HepG2 (cell line): ENCODE measurements around the gene H2AZ1. TPM values are rescaled to one million over a fixed set of nuclear protein-coding genes. Genes with fewer than 3 reads are reported as not detected.

ENCODE experiments used
- AGO1 ChIP-seq: fragments of 200-400 bp; formaldehyde crosslinking; IDR thresholded peaks from 2 replicates; pipeline ENCODE4 v1.6.1; 2017; ENCODE audit warnings: mild to moderate bottlenecking, low read depth, low read length, moderate library complexity; ENCODE audit not compliant: poor library complexity, severe bottlenecking
- ARNT2 ChIP-seq: sonication (generic); formaldehyde crosslinking; IDR thresholded peaks from 2 replicates; pipeline ENCODE4 v1.8.0; 2022; ENCODE audit warnings: mild to moderate bottlenecking, low read depth, missing genetic modification reagents, moderate library complexity
- CCDC6 ChIP-seq: sonication (generic); formaldehyde crosslinking; IDR thresholded peaks from 2 replicates; pipeline ENCODE4 v1.8.1; 2022; ENCODE audit warnings: mild to moderate bottlenecking, missing genetic modification reagents, moderate library complexity
- FLYWCH1 ChIP-seq: sonication (generic); formaldehyde crosslinking; IDR thresholded peaks from 2 replicates; pipeline ENCODE4 v1.8.1; 2023; ENCODE audit warnings: mild to moderate bottlenecking, missing genetic modification reagents
- GLI4 ChIP-seq: sonication (generic); formaldehyde crosslinking; IDR thresholded peaks from 2 replicates; pipeline ENCODE4 v1.5.1; 2020; ENCODE audit warnings: missing genetic modification reagents, mild to moderate bottlenecking, moderate library complexity, borderline replicate concordance
- HCFC1 ChIP-seq: fragments of 150-350 bp; IDR thresholded peaks from 2 replicates; pipeline ENCODE4 v1.6.1; 2014; ENCODE audit warnings: low read depth, low read length
- MATR3 ChIP-seq: sonication (generic); formaldehyde crosslinking; IDR thresholded peaks from 2 replicates; pipeline ENCODE4 v1.4.0; 2020; ENCODE audit warnings: missing genetic modification reagents
- MED1 ChIP-seq: sonication (generic); formaldehyde crosslinking; IDR thresholded peaks from 2 replicates; pipeline ENCODE4 v1.4.0; 2020; ENCODE audit warnings: missing genetic modification reagents
- MLLT10 ChIP-seq: sonication (generic); formaldehyde crosslinking; IDR thresholded peaks from 2 replicates; pipeline ENCODE4 v1.4.0; 2020; ENCODE audit warnings: missing genetic modification reagents
- NBN ChIP-seq: fragments of 450-650 bp; conservative IDR thresholded peaks from 2 replicates; pipeline ENCODE4 v1.6.1; 2017
- NFKB2 ChIP-seq: sonication (generic); formaldehyde crosslinking; IDR thresholded peaks from 2 replicates; pipeline ENCODE4 v1.4.0; 2020; ENCODE audit warnings: missing genetic modification reagents, borderline replicate concordance
- PBX3 ChIP-seq: sonication (generic); formaldehyde crosslinking; IDR thresholded peaks from 2 replicates; pipeline ENCODE4 v1.8.1; 2023; ENCODE audit warnings: missing genetic modification reagents, inconsistent platforms, borderline replicate concordance
- THRA ChIP-seq: sonication (generic); formaldehyde crosslinking; IDR thresholded peaks from 2 replicates; pipeline ENCODE4 v1.4.0; 2020; ENCODE audit warnings: missing genetic modification reagents, borderline replicate concordance
- ZBTB33 ChIP-seq: sonication (generic); formaldehyde crosslinking; IDR thresholded peaks from 2 replicates; pipeline ENCODE4 v1.4.0; 2020; ENCODE audit warnings: missing genetic modification reagents
- ZBTB49 ChIP-seq: sonication (generic); formaldehyde crosslinking; IDR thresholded peaks from 2 replicates; pipeline ENCODE4 v1.4.0; 2020; ENCODE audit warnings: missing genetic modification reagents, borderline replicate concordance
- ZMYM2 ChIP-seq: sonication (generic); formaldehyde crosslinking; IDR thresholded peaks from 2 replicates; pipeline ENCODE4 v1.8.0; 2022; ENCODE audit warnings: mild to moderate bottlenecking, missing genetic modification reagents
- ZNF274 ChIP-seq: sonication (generic); formaldehyde crosslinking; IDR thresholded peaks from 2 replicates; pipeline ENCODE4 v1.5.1; 2020; ENCODE audit warnings: mild to moderate bottlenecking, missing genetic modification reagents
- ZNF510 ChIP-seq: sonication (generic); formaldehyde crosslinking; IDR thresholded peaks from 2 replicates; pipeline ENCODE4 v1.4.0; 2020; ENCODE audit warnings: low read depth, mild to moderate bottlenecking, missing genetic modification reagents
- ZNF670 ChIP-seq: sonication (generic); formaldehyde crosslinking; IDR thresholded peaks from 2 replicates; pipeline ENCODE4 v1.8.0; 2022; ENCODE audit warnings: mild to moderate bottlenecking, missing genetic modification reagents, borderline replicate concordance
- ZNF703 ChIP-seq: sonication (generic); formaldehyde crosslinking; IDR thresholded peaks from 2 replicates; pipeline ENCODE4 v1.5.1; 2020; ENCODE audit warnings: missing genetic modification reagents, mild to moderate bottlenecking, moderate library complexity, borderline replicate concordance
- ZNF737 ChIP-seq: sonication (generic); formaldehyde crosslinking; IDR thresholded peaks from 2 replicates; pipeline ENCODE4 v1.5.0; 2020; ENCODE audit warnings: missing genetic modification reagents, mild to moderate bottlenecking, borderline replicate concordance
- ZNF841 ChIP-seq: sonication (generic); formaldehyde crosslinking; IDR thresholded peaks from 2 replicates; pipeline ENCODE4 v1.8.1; 2023; ENCODE audit warnings: missing genetic modification reagents, borderline replicate concordance
- ZZZ3 ChIP-seq: sonication (generic); formaldehyde crosslinking; IDR thresholded peaks from 2 replicates; pipeline ENCODE4 v1.4.0; 2020; ENCODE audit warnings: missing genetic modification reagents, mild to moderate bottlenecking, borderline replicate concordance
- polyA plus RNA-seq, 8 experiments: library from polyadenylated mRNA; depleted of rRNA in 3 of 8; stranded (reverse) in 7 of 8; unstranded in 1 of 8; fragments of >200 nt; fragmentation: Illumina TruSeq in 4 of 8; extraction: Trizol in 4 of 8; gene quantifications; 2 replicates each; pipeline versions ENCODE4 v1.2.1 to v1.2.3, GENCODE V29; 2011 to 2016; ENCODE audit warnings: low read depth in 4 of 8, missing spikeins in 1 of 8, mixed read lengths in 1 of 8; ENCODE audit not compliant: insufficient read depth in 1 of 8
- total RNA-seq, 5 experiments: library from RNA; depleted of rRNA; stranded (reverse); fragments of >200 nt; fragmentation: Illumina TruSeq; extraction: Trizol; gene quantifications; 2 replicates each; pipeline ENCODE4 v1.2.3, GENCODE V29; 2016; ENCODE audit warnings: low read depth in 1 of 5

The H2AZ1 gene
- total and polyA plus RNA-seq, 2 of the 13 experiments (the other 11 are each of a cell fraction or from before 2014, with no cell fraction given): 301 to 574 TPM

GRCh38 chr4:99946356-99947189, 3.5 kb downstream of the H2AZ1 start, which contains the start of gene DNAJB14 (continued):
- TF ChIP-seq ZBTB49 (CRISPR knock-in tag) (no peak), ZNF737 (CRISPR knock-in tag) (no peak), ZNF670 (CRISPR knock-in tag) (no peak), FLYWCH1 (CRISPR knock-in tag) (no peak), GLI4 (CRISPR knock-in tag) (no peak; the same call in 1 of the 2 replicates), MED1 (no peak; the same call in none of the 2 replicates), ZZZ3 (CRISPR knock-in tag) (no peak), THRA (CRISPR knock-in tag) (no peak), PBX3 (CRISPR knock-in tag) (no peak), HCFC1 (no peak), ZNF510 (no peak), ZMYM2 (CRISPR knock-in tag) (0 out of 2 replicates have a peak, but pooled peaks have one; percentile 29), NFKB2 (CRISPR knock-in tag) (no peak), ZNF703 (CRISPR knock-in tag) (no peak; the same call in 1 of the 2 replicates), ZNF274 (CRISPR knock-in tag) (no peak; the same call in 1 of the 2 replicates), AGO1 (peak; percentile 96), MATR3 (no peak), ZBTB33 (no peak), ARNT2 (CRISPR knock-in tag) (peak; percentile 54; the same call in 1 of the 2 replicates), MLLT10 (CRISPR knock-in tag) (no peak), CCDC6 (CRISPR knock-in tag) (no peak; the same call in 1 of the 2 replicates), ZNF841 (no peak), NBN (no peak)
